Activated T-helper 1 cell treated with anti-CD3 and anti-CD28 coated beads, Interleukin-2, amount 50 U/mL, for 16 hours (primary cell): ENCODE results near the gene EPS8L2.

Experiments
- DNase-seq, 2 donors: peaks; one replicate each; pipeline ENCODE4 v3.0.0-alpha.2; 2020; ENCODE audit warnings: low read depth in 1 of 2, low spot score in 1 of 2

Gene EPS8L2

DNA sequence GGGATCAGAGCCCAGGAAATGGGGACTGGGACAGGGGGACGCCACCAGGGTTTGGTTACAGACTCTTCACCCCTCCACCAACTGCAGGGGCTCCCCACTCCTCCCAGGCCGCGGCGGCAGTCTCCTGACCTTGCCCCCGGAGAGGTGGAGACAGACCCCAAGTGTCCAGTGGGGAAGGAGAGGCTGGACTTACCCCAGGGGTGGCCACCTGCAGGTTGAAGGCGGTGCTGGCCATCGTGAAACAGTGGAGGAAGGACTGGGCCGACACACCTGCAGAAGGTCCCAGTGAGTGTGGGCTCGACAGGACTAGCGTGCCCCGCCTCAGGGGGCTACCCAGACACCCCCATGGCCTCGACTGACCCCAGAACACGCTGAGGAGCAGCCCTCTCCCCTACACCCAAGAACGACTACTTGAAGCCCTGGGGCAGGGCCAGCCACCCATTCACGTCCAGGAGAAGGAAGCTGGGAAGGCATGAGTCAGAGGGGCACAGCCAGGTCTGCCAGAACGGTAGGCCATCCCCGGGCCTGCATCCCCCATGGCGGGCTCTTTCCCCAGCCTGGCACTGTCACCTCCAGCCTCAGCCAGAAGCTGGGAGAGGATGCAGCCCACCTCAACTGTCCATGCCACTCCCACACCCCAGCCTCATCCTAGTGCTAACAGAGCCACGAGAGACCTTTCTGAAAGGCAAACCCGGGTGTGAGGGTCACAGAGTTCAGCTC lies 69.0 kb downstream of the EPS8L2 start:
- DNase-seq: no peak

DNA sequence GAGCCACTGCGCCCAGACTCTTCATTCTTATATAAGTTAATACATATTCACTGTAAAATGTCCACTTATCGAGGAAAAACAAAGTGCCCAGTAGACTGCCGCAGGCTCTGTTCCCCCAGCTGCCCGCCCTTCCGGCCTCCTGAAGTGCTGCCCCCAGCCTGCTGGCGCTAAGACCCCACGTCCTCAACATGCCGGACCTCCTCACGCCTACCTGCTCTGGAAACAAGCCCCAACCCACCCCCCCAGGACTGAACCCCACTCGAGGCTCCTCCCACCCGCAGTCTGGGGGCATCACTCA lies 70.2 kb downstream of the EPS8L2 start:
- DNase-seq: no peak

- DNase-seq: no peak
These were observed 70.7 kb downstream of the EPS8L2 start for GRCh38 chr11:776561-777287.
